H7 (cell line): Measurements from ENCODE around the gene TRAPPC11. TPM values are rescaled to one million over a fixed set of nuclear protein-coding genes. Genes with fewer than 3 reads are reported as not detected.
A peak's percentile ranks its signal among the peaks of the same experiment; 100 is the strongest.

ENCODE experiments used
- DNase-seq: peaks from one replicate; pipeline ENCODE4 v3.0.0; 2012
- H3K27me3 ChIP-seq: 2 replicates; pipeline ENCODE4 v1.6.0; 2011; ENCODE audit warnings: mild to moderate bottlenecking, low read length; ENCODE audit not compliant: control insufficient read depth, insufficient read depth
- H3K36me3 ChIP-seq: replicated peaks from 2 replicates; pipeline ENCODE4 v1.5.1; 2011; ENCODE audit warnings: low read length; ENCODE audit not compliant: control insufficient read depth, insufficient read depth
- H3K4me3 ChIP-seq: 2 replicates; pipeline ENCODE4 v1.5.1; 2011; ENCODE audit warnings: low read depth, mild to moderate bottlenecking, control low read depth, low read length, moderate library complexity; ENCODE audit not compliant: insufficient read depth
- total RNA-seq: library from RNA; depleted of rRNA; stranded (reverse); fragments of >200 nt; shearing (Covaris generic); gene quantifications from 2 replicates; pipeline ENCODE4 v1.2.3, GENCODE V29; 2014; rRNA removed

Gene TRAPPC11
- total RNA-seq, 1 experiment from 2014 or later, result 27.1 TPM

DNA sequence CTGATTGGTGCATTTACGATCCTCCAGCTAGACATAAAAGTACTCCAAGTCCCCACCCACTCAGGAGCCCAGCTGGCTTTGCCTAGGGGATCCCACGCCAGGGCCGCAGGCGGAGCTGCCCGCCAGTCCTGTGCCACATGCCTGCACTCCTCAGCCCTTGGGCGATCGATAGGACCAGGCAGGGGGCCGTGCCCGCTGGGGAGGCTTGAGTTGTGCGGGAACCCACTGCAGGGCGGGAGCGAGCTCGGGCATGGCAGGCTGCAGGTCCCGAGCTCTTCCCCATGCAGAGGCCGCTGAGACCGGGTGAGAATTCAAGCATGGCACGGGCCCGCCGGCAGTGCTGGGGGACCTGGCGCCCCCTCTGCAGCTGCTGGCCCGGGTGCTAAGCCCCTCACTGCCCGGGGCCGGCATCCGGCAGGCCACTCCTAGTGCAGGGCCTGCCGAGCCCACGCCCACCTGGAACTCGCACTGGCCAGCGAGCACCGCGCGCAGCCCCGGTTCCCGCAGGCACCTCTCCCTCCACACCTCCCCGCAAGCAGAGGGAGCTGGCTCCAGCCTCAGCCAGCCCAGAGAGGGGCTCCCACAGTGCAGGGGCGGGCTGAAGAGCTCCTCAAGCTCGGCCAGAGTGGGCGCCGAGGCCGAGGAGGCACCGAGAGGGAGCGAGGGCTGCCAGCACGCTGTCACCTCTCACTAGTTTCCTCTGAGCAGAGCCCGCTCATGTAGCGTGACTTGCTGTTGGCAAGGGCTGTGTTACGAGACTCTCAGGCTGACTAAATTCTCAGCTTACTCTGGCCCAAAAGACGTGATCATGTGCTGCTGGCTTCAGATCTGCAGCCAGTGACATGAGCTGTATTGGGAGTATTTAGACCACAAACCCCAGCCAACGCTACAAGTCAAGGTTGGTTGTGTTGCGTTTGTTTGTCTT is 87.5 kb downstream of the TRAPPC11 start:
- H3K36me3 ChIP-seq, result no peaks in the 10 kb centered on the region
- no peak for DNase-seq
- no peaks in the 10 kb centered on the region for H3K27me3 ChIP-seq
- no peak overlapping the region for H3K4me3 ChIP-seq

DNA sequence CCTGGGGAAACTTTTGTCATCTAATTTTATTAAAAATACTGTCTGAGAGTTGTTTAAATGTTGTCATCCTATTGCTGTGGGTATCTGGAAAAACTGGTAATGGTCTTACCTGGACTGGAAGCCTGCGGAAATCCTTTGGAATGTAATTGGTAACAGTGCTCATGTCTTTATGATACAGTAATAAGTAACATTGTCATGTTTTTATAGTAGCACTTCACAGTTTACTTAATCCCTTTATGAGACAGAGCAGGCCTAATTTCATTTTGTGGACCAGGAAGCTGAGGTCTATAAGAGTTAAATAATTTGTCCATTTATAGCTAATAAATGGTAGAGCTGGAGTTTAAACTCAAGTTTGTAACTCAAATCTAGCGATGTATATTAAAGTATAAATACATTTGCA is 88.3 kb downstream of the TRAPPC11 start:
- no peak for DNase-seq
- H3K36me3 ChIP-seq, result no peaks in the 10 kb centered on the region
- no peaks in the 10 kb centered on the region for H3K27me3 ChIP-seq
- H3K4me3 ChIP-seq, result no peak overlapping the region

DNA sequence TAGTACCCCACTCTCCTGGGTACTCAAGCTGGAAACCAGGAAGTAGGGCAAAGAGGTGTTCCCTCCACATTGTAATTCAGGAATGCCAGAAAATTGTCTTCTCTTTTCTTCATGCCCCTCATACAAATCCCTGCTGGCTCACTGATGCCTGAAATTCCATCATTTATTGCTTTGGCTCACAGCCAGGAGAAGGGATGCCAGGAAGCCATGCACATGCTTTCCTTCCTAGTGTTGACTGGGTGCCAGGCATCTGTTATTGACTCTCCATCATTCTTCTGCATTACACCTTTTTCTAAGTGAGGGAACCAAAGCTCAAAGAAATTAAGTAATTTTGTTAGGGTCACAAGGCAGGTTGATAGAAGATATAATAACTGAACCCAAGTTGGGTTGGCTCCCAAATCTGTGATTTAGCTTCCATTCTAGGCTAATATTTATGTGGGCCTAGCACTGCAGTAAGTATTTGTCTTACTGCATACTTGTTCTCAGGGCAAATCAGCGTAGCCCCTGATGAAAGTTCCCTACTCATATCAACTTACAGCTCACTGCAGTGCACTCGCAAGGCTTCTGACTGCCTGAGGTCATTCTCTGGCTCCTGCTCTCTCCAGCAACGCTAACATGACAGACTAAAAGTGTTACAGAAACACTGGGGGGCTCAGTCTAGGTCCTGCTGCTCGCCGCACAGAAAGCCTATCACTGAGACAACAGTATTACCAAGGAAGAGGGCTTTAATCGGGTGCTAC is 89.0 kb downstream of the TRAPPC11 start:
- Histone ChIP-seq H3K4me3 (no peak overlapping the region), H3K27me3 (no peaks in the 10 kb centered on the region), H3K36me3 (no peaks in the 10 kb centered on the region)
- DNase-seq, result no peak

DNA sequence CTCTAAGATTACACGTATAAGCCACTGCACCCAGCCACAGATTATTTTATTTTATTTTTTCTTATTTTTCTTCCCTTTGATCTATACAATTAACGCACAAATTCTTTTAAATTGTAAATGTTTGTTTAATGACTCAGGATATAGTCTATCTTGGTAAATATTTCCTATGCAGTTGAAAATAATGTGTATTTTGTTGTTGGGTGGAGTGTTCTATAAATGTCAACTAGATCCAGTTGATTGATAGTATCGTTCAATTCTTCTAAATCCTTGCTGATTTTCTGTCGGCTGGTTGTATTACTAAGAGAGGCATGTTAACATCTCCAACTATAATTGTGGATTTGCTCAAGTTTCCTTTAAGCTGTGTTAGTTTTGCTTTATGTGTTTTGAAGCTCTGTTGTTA is 92.0 kb downstream of the TRAPPC11 start:
- H3K4me3 ChIP-seq, result no peak overlapping the region
- DNase-seq, result no peak
- no peaks in the 10 kb centered on the region for H3K27me3 ChIP-seq
- no peaks in the 10 kb centered on the region for H3K36me3 ChIP-seq

DNA sequence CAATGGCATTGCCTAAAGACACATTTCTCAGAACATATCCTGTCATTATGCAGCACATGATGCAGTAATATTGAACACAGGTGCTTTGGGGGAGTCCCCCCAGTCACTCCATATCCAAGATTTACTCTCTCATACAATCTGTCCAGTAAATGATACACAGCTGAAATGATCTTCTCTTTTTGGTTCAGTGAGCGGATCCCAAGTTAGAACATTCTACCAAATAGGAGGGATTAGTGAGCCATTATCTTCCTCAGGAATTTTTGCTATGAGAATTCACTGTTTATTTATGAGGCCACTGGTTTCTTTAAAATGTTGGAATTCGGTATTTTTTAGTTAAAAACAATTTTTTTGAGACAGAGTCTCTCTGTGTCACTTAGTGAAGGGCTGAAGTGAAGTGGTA is 96.5 kb downstream of the TRAPPC11 start:
- H3K27me3 ChIP-seq, result no peaks in the 10 kb centered on the region
- H3K4me3 ChIP-seq, result no peak overlapping the region
- no peak for DNase-seq
- no peaks in the 10 kb centered on the region for H3K36me3 ChIP-seq

DNA sequence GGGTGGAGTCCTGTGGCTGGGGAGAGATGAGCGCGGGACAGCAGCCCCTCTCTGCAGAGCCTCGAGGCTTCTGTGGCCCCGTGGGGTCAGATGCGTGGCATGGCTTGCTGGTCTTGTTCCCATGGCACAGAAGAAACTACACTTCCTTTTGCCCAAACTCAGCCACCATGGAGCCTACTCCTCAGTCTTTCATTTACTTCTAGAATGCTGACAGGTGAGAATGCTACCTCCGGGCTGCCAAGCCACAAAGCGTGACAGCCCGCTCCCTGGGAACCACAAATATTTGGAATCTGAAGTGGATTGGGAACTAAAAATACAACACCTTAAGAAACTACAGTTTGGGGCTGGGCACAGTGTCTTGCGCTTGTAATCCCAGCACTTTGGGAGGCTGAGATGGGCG is 98.0 kb downstream of the TRAPPC11 start:
- H3K36me3 ChIP-seq, result no peaks in the 10 kb centered on the region
- no peaks in the 10 kb centered on the region for H3K27me3 ChIP-seq
- no peak overlapping the region for H3K4me3 ChIP-seq
- DNase-seq, result no peak

DNA sequence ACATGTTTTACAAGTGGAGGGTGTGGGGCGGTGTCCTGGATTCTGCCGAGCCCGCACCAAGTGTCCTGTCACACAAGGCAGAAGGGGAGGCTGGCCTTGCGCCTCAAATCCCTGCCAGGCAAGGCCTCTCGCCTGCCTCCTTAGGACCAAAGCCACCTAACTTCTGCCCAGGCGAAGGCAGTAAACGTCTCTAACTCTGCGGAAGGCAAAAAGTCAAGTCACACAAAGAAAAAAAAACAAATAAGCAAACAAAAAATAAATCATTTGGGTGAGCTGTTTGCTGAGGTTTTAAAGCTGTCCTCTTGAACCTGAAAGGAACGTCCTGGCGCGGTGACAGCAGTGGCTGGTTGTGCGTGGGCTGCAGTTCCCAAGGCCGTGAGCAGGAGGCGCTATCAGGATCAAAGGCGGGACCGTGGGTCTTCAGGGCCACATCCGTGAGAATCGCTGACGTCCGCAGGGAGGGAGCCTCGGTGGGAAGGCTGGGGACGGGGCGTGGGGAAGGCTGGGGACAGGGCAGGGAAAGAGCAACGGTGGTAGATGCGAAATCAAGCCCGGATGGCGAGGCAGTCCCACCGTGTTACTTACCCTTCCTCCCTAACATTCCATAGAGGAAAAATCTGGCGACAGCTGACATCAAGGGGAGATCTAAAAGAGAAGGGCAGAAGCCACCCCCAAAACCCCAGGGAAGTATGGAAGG is 99.1 kb downstream of the TRAPPC11 start:
- Histone ChIP-seq H3K4me3 (peak overlapping the region; percentile 36; the same call in 1 of the 2 replicates), H3K27me3 (no peaks in the 10 kb centered on the region), H3K36me3 (no peaks in the 10 kb centered on the region)
- peak; percentile 83 for DNase-seq

DNA sequence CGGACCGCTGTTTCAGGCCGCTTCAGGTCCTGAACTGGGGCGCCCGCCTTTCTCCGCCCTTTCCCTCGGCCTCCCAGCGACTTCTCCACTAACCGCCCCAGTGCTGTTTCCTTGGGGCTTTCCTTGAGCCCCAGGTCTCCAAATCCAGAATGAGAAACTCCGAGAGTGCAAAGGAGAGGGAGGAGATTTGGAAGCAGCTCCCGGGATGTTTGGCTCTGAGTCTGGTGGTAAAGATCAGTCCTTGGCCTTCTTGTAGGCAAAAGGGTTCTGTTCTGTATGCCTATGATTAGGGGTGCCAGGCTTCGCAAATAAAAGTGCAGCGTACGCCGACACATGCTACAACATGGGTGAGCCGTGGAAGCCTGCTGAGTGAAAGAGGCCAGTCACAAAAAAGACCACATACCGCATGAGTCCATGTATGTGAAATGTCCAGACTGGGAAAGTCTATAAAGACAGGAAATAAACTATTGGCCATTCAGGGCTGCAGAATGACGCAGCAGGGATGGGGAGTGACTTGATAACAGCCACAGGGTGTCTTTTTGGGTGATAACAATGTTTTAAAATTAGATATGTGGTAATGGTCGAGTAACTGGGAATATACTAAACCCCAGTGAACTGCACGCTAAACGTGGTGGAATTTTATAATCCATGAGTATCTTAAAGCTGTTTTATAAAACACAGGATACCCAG is 99.8 kb downstream of the TRAPPC11 start:
- Histone ChIP-seq H3K27me3 (no peaks in the 10 kb centered on the region), H3K4me3 (peak overlapping the region; percentile 36; the same call in 1 of the 2 replicates), H3K36me3 (no peaks in the 10 kb centered on the region)
- DNase-seq, result peak; percentile 74

DNA sequence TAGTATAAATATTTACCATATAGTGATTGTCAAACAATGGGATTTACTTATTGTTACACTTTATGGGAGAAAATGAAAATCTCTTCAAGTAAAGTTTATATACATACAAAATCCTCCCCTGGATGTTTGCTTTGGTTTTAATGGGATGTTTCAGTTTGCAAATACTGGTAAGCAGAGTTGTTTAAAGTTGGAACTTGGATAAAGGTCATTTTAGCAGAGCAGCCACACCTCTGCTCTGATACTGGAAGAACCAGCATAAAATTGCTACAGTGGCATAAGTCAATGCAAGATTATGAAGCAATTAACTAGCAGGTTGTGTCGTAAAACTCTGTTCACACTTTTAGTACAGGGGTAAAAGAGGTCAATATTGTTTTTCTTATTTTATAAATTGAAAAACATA is 101.2 kb downstream of the TRAPPC11 start:
- Histone ChIP-seq H3K4me3 (no peak overlapping the region), H3K27me3 (no peaks in the 10 kb centered on the region), H3K36me3 (no peaks in the 10 kb centered on the region)
- no peak for DNase-seq

Other genes with a start within 250 kb of the TRAPPC11 start
- 17.0 and 19.7 TPM in 2 replicates for gene CDKN2AIP, start 214.7 kb upstream of the TRAPPC11 start, total RNA-seq
- 12.0 and 16.9 TPM in 2 replicates for gene ING2, start 154.2 kb upstream of the TRAPPC11 start, total RNA-seq
- gene RWDD4, start 108 bp upstream of the TRAPPC11 start, total RNA-seq, result 20.5 and 29.1 TPM in 2 replicates
- 28.9 and 34.5 TPM in 2 replicates for gene STOX2, start 246.0 kb downstream of the TRAPPC11 start, total RNA-seq